Spleen (tissue), 7 donors: ENCODE data around the gene IGF2R.

Source experiments
- CTCF ChIP-seq, 11 experiments: fragments of 200-600 bp in 7 of 11; fragments of 450-650 bp in 4 of 11; sonication (generic) in 4 of 11; IDR thresholded peaks in 8 of 11; conservative IDR thresholded peaks in 3 of 11; 1 replicate in 7 of 11; 2 replicates in 4 of 11; pipeline versions ENCODE4 v1.4.0 to v1.8.0; 2016 to 2021; ENCODE audit warnings: antibody characterized with exemption in 11 of 11, inconsistent platforms in 4 of 11, mild to moderate bottlenecking in 1 of 11
- POLR2AphosphoS5 ChIP-seq, 3 donors: sonication (generic); formaldehyde crosslinking; IDR thresholded peaks; one replicate each; pipeline ENCODE4 v1.5.1; 2017; ENCODE audit warnings: antibody characterized with exemption in 3 of 3
- donor health status: DM: no; HTN: no; CAD: no; lungs with moderate emphysema.
- donor health status: DM: no; HTN: no; CAD: no.
- donor health status: DM: no; HTN: no; CAD: no.

- TF ChIP-seq CTCF (IDR thresholded peaks at IDR 0.05 in 8 of 11, conservative IDR thresholded peaks at IDR 0.05 in 3 of 11) (no peak), POLR2AphosphoS5 (IDR thresholded peaks at IDR 0.05) (no peak)
Observed at GRCh38 chr6:159972506-159973268, 3.8 kb downstream of the IGF2R start.
